Endothelial cell of umbilical vein (primary cell): ENCODE data around the gene CLDN16. TPM values are rescaled to one million over a fixed set of nuclear protein-coding genes. Genes with fewer than 3 reads are reported as not detected.

Source experiments
- BruUV-seq: library from RNA; stranded (reverse); fragments of 400-500 nt; replicated peaks from 2 replicates; lab custom pipeline; 2021; lab: Mats Ljungman, UMichigan
- CTCF ChIA-PET: fragments of 300-600, 350-600 bp; sonication (Branson Sonifier 250); formaldehyde crosslinking; loops from one replicate; lab custom pipeline; 2021; ENCODE audit warnings: antibody characterized with exemption, inconsistent platforms; lab: Charles Lee
- POLR2A ChIA-PET: fragments of 300-600, 350-600 bp; sonication (Branson Sonifier 250); formaldehyde crosslinking; loops from one replicate; lab custom pipeline; 2021; ENCODE audit warnings: antibody characterized with exemption, inconsistent platforms; lab: Charles Lee
- DNase-seq: peaks from one replicate; pipeline ENCODE4 v3.0.0-alpha.2; 2011; ENCODE audit warnings: low read depth, low spot score
- FAIRE-seq: peaks from 2 replicates; lab custom pipeline; 2011; peaks lifted over from hg19 to GRCh38; lab: Jason Lieb, UNC
- H2AFZ ChIP-seq: 2 replicates; pipeline ENCODE4 v1.6.0; 2012; ENCODE audit warnings: low read depth, low read length, control low read depth, inconsistent platforms
- H3K27ac ChIP-seq: 2 replicates; pipeline ENCODE4 v1.5.1; 2011; ENCODE audit warnings: low read depth, mild to moderate bottlenecking, control low read depth, low read length, moderate library complexity; ENCODE audit not compliant: insufficient read depth
- H3K27me3 ChIP-seq, 2 experiments: 2 replicates each; pipeline versions ENCODE4 v1.6.0 to v1.6.1; 2011; ENCODE audit warnings: low read length in 2 of 2, mixed read lengths in 1 of 2; ENCODE audit not compliant: control insufficient read depth in 2 of 2, insufficient read depth in 2 of 2
- H3K36me3 ChIP-seq, 2 experiments: 2 replicates in 1 of 2; 3 replicates in 1 of 2; pipeline ENCODE4 v1.5.1; 2011; ENCODE audit warnings: low read length in 2 of 2, mild to moderate bottlenecking in 1 of 2, moderate library complexity in 1 of 2; ENCODE audit not compliant: control insufficient read depth in 2 of 2, insufficient read depth in 2 of 2; ENCODE audit errors: extremely low read depth in 1 of 2
- H3K4me1 ChIP-seq: 3 replicates; pipeline ENCODE4 v1.5.1; 2011; ENCODE audit warnings: mild to moderate bottlenecking, low read length; ENCODE audit not compliant: control insufficient read depth, insufficient read depth; ENCODE audit errors: extremely low read depth
- H3K4me2 ChIP-seq: 2 replicates; pipeline ENCODE4 v1.6.1; 2011; ENCODE audit warnings: low read length, control low read depth, mixed read lengths; ENCODE audit not compliant: insufficient read depth
- H3K4me3 ChIP-seq, 3 experiments: fragments of 200-600 bp in 1 of 3; sonication (generic), shearing (Covaris generic) in 1 of 3; replicated peaks in 1 of 3; 2 replicates each; pipeline ENCODE4 v1.5.1; 2011 to 2016; ENCODE audit warnings: control low read depth in 3 of 3, low read length in 3 of 3, mild to moderate bottlenecking in 2 of 3, inconsistent platforms in 1 of 3, low read depth in 1 of 3, moderate library complexity in 1 of 3; ENCODE audit not compliant: insufficient read depth in 1 of 3
- H3K79me2 ChIP-seq: 2 replicates; pipeline ENCODE4 v1.6.0; 2012; ENCODE audit warnings: low read length, inconsistent platforms; ENCODE audit not compliant: control insufficient read depth, insufficient read depth
- H3K9ac ChIP-seq: replicated peaks from 2 replicates; pipeline ENCODE3; 2011; ENCODE audit warnings: low read length, control low read depth; ENCODE audit not compliant: insufficient read depth; ENCODE audit errors: extremely low read depth
- H3K9me1 ChIP-seq: replicated peaks from 3 replicates; pipeline ENCODE4 v1.6.0; 2011; ENCODE audit warnings: mild to moderate bottlenecking, low read length; ENCODE audit not compliant: control insufficient read depth, insufficient read depth; ENCODE audit errors: extremely low read depth
- H3K9me3 ChIP-seq: replicated peaks from 2 replicates; pipeline ENCODE4 v1.5.1; 2012; ENCODE audit warnings: low read length, inconsistent platforms; ENCODE audit not compliant: control insufficient read depth, insufficient read depth
- H4K20me1 ChIP-seq: replicated peaks from 2 replicates; pipeline ENCODE3; 2011; ENCODE audit warnings: mild to moderate bottlenecking, low read length; ENCODE audit not compliant: control insufficient read depth, insufficient read depth; ENCODE audit errors: extremely low read depth
- CTCF ChIP-seq, 2 donors: IDR thresholded peaks; 1 replicate in 1 of 2; 2 replicates in 1 of 2; pipeline ENCODE4 v1.5.1; 2011; ENCODE audit warnings: low read length in 2 of 2, mild to moderate bottlenecking in 2 of 2, moderate library complexity in 2 of 2, control low read depth in 1 of 2, inconsistent platforms in 1 of 2, low read depth in 1 of 2; ENCODE audit not compliant: insufficient read depth in 1 of 2; ENCODE audit errors: extremely low read depth in 1 of 2
- EZH2 ChIP-seq: IDR thresholded peaks from 2 replicates; pipeline ENCODE4 v1.6.1; 2012; ENCODE audit warnings: borderline replicate concordance, low read depth, mild to moderate bottlenecking, moderate library complexity, low read length, inconsistent platforms; ENCODE audit not compliant: severe bottlenecking
- FOS ChIP-seq: IDR thresholded peaks from 2 replicates; pipeline ENCODE4 v1.6.1; 2011; ENCODE audit warnings: mild to moderate bottlenecking, low read length, moderate library complexity, borderline replicate concordance; ENCODE audit not compliant: insufficient read depth
- GATA2 ChIP-seq: IDR thresholded peaks from 2 replicates; pipeline ENCODE4 v1.7.0; 2011; ENCODE audit warnings: low read depth, mild to moderate bottlenecking, moderate library complexity, mixed read lengths, low read length; ENCODE audit not compliant: insufficient read length, insufficient read depth
- JUN ChIP-seq: IDR thresholded peaks from 2 replicates; pipeline ENCODE4 v1.6.1; 2011; ENCODE audit warnings: borderline replicate concordance, low read depth; ENCODE audit not compliant: insufficient read length, insufficient read depth
- MAX ChIP-seq: IDR thresholded peaks from 2 replicates; pipeline ENCODE4 v1.6.1; 2011; ENCODE audit not compliant: insufficient read depth, insufficient read length
- MYC ChIP-seq: IDR thresholded peaks from one replicate; pipeline ENCODE4 v1.6.1; 2011; ENCODE audit warnings: mild to moderate bottlenecking, low read depth, low read length
- POLR2A ChIP-seq: IDR thresholded peaks from 2 replicates; pipeline ENCODE4 v1.6.1; 2012; ENCODE audit warnings: low read depth, mild to moderate bottlenecking, control low read depth, low read length
- POLR2AphosphoS5 ChIP-seq: IDR thresholded peaks from 2 replicates; pipeline ENCODE4 v1.6.1; 2012; ENCODE audit warnings: low read depth, mild to moderate bottlenecking, control low read depth, low read length, moderate library complexity; ENCODE audit not compliant: insufficient read depth
- dilution Hi-C: fragments of 300-500 bp; cut with MboI; formaldehyde crosslinking; loops from one replicate; pipeline ENCODE4 v1.15.0; 2019; ENCODE audit warnings: low sequenced_read_pairs; ENCODE audit not compliant: extremely low pct_ligation_motif_present
- intact Hi-C: fragments of 100-400 bp; cut with micrococcal nuclease; formaldehyde crosslinking; loops from one replicate; pipeline ENCODE4 v1.10.0; 2022
- polyA plus RNA-seq, 4 experiments: library from polyadenylated mRNA; depleted of rRNA in 3 of 4; stranded (reverse) in 3 of 4; unstranded in 1 of 4; fragments of >200 nt; gene quantifications; 2 replicates each; pipeline versions ENCODE4 v1.2.1 to v1.2.3, GENCODE V29; 2011 to 2012; ENCODE audit warnings: missing spikeins in 1 of 4
- total RNA-seq: library from RNA; stranded (reverse); gene quantifications from 2 replicates; pipeline ENCODE4 v1.2.3, GENCODE V29; 2021

CLDN16 gene
- total and polyA plus RNA-seq, 2 donors (not counting 3 experiments of a cell fraction or from before 2014, with no cell fraction given): 0.01 TPM; not detected in 1

- H3K27ac ChIP-seq: no peak overlapping the region
- no TSS peak for BruUV-seq
- FAIRE-seq: no peak
Measured at GRCh38 chr3:190370369-190370768, 17.6 kb upstream of the CLDN16 start.

GRCh38 chr3:190371152-190371551 lies 16.8 kb upstream of the CLDN16 start:
- H4K20me1 ChIP-seq: no peaks in the 10 kb centered on the region
- ChIA-PET POLR2A (no interaction called here), CTCF (no interaction called here)
- no peaks in the 10 kb centered on the region for H3K27me3 ChIP-seq
- H3K4me1 ChIP-seq: no peaks in the 10 kb centered on the region
- H3K27ac ChIP-seq: no peak overlapping the region
- no peaks in the 10 kb centered on the region for H3K36me3 ChIP-seq
- no TSS peak for BruUV-seq
- H3K4me3 ChIP-seq: no peak overlapping the region
- DNase-seq: no peak
- no peak overlapping the region for H3K4me2 ChIP-seq
- H2AFZ ChIP-seq: no peak overlapping the region
- no peak for TF ChIP-seq CTCF (IDR thresholded peaks at IDR 0.05; ENCODE audit: extremely low read depth in 1 of 2, insufficient read depth in 1 of 2, low read depth in 1 of 2, low read length in 2 of 2)
- TF ChIP-seq MAX: no peak
- TF ChIP-seq JUN: no peak
- no peak for TF ChIP-seq MYC
- no peak for TF ChIP-seq GATA2
- TF ChIP-seq FOS: no peak
- TF ChIP-seq EZH2: no peak
- TF ChIP-seq POLR2A: no peak
- TF ChIP-seq POLR2AphosphoS5: no peak
- intact Hi-C loops: no loop called here
- no peaks in the 10 kb centered on the region for H3K9me1 ChIP-seq
- no peak overlapping the region for H3K9ac ChIP-seq
- FAIRE-seq: no peak
- no peaks in the 10 kb centered on the region for H3K79me2 ChIP-seq
- H3K9me3 ChIP-seq: no peaks in the 10 kb centered on the region
- dilution Hi-C loops: no loop called here

More at GRCh38 chr3:190370369-190370768, 17.6 kb upstream of the CLDN16 start:
- Histone ChIP-seq H3K36me3 (no peaks in the 10 kb centered on the region), H3K9me1 (no peaks in the 10 kb centered on the region), H3K4me3 (no peak overlapping the region), H3K27me3 (no peaks in the 10 kb centered on the region), H3K79me2 (no peaks in the 10 kb centered on the region), H3K4me1 (no peaks in the 10 kb centered on the region), H4K20me1 (no peaks in the 10 kb centered on the region), H3K9ac (no peak overlapping the region), H2AFZ (no peak overlapping the region), H3K4me2 (no peak overlapping the region), H3K9me3 (no peaks in the 10 kb centered on the region)
- TF ChIP-seq MYC: no peak
- TF ChIP-seq CTCF (IDR thresholded peaks at IDR 0.05; ENCODE audit: extremely low read depth in 1 of 2, insufficient read depth in 1 of 2, low read depth in 1 of 2, low read length in 2 of 2): no peak
- ChIA-PET CTCF (interaction anchor here (0.8 to 1.1 kb wide), 2 partner anchors 9 to 54 kb away, joined by 3 to 4 read pairs; no protein-coding TSS in a partner anchor), POLR2A (no interaction called here)
- dilution Hi-C loops: no loop called here
- intact Hi-C loops: no loop called here
- no peak for DNase-seq
